ENCODE results near the gene ANKLE2.
"Not testable (repeated sequence)": the region's sequence is repeated elsewhere in the genome, so short reads cannot be mapped to it uniquely, and the experiment has no call there.

The ANKLE2 gene

GRCh38 chr12:132719141-132719953 lies 42.3 kb downstream of the ANKLE2 start:
- no peak for DNase-seq (ENCODE audit: low read depth)

- DNase-seq (ENCODE audit: low read depth), result no peak
Measured at GRCh38 chr12:132718644-132719043, 43.0 kb downstream of the ANKLE2 start.

DNA sequence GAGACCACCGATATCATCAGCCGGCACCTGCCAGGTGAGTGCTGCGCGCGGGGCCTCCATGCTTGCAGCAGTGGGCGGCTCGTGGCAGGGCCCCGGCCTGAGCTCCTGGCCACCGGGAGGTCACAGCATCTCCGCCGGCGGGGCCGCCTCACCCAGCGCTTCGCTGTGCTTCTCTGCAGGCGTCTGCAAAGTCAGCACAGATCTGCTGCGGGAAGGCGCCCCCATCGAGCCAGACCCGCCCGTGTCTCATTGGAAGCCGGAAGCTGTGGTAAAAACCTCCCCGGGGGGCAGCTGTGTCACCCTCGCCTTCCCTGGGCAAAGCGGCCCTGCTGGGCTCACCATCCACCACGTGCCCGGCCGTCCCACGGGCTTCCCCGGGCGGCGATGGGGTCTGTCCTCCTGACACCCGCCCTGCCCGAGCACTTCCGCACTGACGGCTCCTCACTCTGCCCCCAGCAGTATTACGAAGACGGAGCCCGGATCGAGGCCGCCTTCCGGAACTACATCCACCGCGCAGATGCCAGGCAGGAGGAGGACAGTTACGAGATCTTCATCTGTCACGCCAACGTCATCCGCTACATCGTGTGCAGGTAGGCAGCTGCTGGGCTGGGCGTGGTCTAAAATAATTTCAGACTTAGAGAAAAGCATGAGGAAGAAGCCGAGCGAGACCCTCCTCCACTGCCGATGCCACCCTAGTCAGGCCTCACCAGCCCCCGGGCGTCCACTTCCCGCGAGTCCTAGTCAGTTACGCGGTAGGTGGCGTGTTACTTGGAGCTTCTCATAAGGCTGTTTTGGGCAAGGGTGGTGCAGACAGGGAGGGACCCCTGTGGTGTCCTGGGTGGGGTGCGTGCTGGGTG lies 43.9 kb downstream of the ANKLE2 start:
- DNase-seq (ENCODE audit: low read depth), result no peak

- no peak for DNase-seq (ENCODE audit: low read depth)
Measured at GRCh38 chr12:132717011-132717410, 44.6 kb downstream of the ANKLE2 start.

GRCh38 chr12:132716356-132716755 lies 45.3 kb downstream of the ANKLE2 start:
- no peak for DNase-seq (ENCODE audit: low read depth)

DNA sequence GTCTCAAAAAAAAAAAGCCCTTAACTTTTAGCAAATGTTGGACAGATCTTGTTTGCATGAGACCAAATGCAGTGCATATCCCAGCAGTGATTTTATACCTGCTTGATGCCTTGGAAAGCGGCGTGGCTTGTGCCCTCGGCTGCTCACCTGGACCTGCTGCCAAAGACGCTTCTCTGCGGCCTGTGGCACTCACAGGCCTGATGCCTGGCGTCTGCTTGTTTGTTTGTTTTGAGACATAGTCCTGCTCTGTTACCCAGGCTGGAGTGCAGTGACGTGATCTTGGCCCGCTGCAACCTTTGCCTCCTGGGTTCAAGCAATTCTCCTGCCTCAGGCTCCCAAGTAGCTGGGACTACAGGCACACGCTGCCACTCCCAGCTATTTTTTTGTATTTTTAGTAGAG lies 45.8 kb downstream of the ANKLE2 start:
- DNase-seq (ENCODE audit: low read depth), result no peak

DNA sequence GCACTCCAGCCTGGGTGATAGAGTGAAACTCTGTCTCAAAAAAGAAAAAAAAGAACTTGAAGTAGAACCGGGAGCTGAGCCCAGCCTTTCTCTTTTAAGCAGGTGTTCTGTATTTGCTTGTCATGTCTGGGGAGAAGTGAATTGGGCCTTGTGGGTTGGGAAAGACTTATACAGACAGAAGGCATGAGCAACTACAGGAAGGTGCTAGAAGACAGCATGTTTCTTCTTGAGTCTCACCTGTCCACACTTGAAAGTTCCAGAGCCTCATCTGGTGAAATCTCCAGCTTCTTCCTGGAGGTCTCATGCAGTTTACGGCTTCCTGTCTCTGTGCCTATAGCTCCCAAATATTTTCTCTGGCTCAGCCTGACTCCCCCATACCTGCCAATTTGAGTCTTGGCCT lies 48.5 kb downstream of the ANKLE2 start:
- no peak for DNase-seq (ENCODE audit: low read depth)

GRCh38 chr12:132711080-132711843 lies 50.4 kb downstream of the ANKLE2 start:
- DNase-seq (ENCODE audit: low read depth), result no peak

DNA sequence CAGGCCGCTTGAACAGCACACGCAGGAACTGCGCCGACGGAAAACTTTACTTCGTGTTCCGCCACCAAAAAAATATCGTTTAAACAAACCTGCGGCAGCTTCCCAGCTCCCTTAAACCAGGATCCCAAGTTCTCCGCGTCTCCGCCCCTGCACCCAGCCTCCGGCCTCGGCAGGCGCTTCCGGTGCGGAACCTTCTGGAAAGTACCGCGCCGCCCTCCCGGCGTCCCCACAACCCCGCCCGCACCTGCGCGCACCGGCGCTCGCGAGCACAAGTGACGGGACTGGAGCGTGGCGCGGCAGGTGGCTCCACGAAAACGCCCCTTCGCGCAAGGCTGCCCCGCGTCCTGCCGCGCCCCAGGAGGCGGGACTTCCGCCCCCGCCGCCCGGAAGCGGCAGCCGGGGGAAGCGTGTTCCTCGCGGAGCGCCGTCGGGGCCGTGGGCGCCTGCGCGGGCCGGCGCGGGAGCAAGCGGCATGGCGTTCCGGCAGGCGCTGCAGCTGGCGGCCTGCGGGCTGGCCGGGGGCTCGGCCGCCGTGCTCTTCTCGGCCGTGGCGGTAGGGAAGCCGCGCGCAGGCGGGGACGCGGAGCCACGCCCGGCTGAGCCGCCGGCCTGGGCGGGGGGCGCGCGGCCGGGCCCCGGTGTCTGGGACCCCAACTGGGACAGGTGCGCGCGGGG lies 51.1 kb downstream of the ANKLE2 start, which contains the start of gene PGAM5:
Gene PGAM5, plus strand, starts transcription at position 438 of the 675 bp plus-strand sequence. Its CDS starts 35 bp downstream, at position 473.
- DNase-seq (ENCODE audit: low read depth), result peak; percentile 17

DNA sequence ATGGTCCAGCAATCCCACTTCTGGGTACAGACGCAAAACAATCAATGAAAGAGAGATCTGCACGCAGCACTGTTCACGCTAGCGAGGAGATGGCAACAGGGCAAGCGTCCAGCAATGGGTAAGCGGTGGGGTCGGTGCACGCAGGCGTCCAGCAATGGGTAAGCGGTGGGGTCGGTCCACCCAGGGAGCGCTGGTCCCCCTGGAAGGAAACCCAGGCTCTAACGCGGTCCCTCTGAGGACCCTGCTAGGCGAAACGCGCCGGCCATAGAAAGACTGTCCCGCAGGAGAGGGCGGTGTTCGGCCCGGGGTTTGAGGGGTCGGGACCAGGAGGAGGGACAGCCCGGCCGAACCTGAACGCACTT lies 51.6 kb downstream of the ANKLE2 start:
- DNase-seq (ENCODE audit: low read depth), result no peak

- no peak for DNase-seq (ENCODE audit: low read depth)
Measured at GRCh38 chr12:132708150-132708549, 53.5 kb downstream of the ANKLE2 start.

GRCh38 chr12:132707241-132707640 lies 54.4 kb downstream of the ANKLE2 start:
- no peak for DNase-seq (ENCODE audit: low read depth)

DNA sequence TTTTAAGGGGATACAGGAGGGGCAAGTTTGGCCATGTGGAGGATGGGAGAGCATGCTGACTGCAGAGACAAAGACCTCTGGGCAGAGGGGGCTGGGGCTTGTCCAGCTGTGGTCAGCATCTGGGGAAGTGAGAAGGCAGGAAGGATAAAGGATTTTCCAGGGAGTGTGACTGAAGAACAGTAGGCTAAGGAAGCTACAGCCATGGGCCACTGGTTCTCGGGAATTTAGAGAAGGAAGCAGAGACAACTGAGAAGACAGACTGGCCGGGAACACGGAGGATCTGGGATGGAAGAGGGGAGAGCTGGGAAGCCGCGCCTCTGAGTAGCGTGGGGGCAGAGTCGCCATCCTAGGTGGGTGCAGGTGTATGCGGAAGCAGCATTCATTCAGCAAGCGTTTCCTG lies 58.0 kb downstream of the ANKLE2 start:
- no peak for DNase-seq (ENCODE audit: low read depth)

DNA sequence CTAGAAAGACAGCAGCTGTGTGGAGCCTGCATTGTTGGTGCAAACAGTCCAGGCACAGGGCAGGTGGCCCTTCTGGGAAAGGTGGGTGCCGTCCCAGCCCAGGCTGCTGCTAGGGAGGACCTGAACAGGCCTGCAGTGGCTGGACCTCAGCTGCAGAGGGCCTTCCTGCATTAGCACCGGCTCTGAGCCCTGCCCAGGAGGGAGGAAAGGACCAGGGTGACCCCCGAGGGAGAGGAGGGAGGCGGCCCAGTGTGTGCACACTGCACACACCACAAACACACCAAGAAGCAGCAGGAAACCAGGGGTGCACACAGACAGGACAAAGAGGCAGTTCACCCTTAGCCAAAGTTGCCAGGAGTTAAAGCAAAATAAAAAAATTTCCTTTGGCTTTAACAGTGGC lies 59.0 kb downstream of the ANKLE2 start:
- no peak for DNase-seq (ENCODE audit: low read depth)

- no peak for DNase-seq (ENCODE audit: low read depth)
Measured at GRCh38 chr12:132700212-132700822, 61.3 kb downstream of the ANKLE2 start.

- DNase-seq (ENCODE audit: low read depth), result no peak
Measured at GRCh38 chr12:132698341-132698740, 63.3 kb downstream of the ANKLE2 start.

DNA sequence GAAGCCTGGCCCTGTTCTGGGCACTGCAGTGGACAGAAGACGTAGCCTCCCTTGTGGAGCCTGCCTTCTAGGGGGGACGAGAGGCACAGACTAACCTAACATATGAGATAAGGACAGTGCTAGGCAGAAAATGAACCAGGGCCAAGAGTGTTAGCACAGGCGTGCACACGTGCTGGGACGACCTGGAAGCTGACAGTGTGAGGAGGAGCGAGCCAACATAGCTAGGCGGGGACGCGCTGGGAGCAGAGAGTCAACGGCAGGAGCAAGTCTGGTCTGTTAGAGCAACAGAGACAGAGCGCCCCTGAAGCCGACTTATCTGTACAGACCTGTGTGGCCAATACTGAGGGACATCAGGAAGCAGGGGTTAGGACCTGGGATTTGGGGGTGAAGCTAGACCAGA lies 66.2 kb downstream of the ANKLE2 start:
- DNase-seq (ENCODE audit: low read depth), result no peak

DNA sequence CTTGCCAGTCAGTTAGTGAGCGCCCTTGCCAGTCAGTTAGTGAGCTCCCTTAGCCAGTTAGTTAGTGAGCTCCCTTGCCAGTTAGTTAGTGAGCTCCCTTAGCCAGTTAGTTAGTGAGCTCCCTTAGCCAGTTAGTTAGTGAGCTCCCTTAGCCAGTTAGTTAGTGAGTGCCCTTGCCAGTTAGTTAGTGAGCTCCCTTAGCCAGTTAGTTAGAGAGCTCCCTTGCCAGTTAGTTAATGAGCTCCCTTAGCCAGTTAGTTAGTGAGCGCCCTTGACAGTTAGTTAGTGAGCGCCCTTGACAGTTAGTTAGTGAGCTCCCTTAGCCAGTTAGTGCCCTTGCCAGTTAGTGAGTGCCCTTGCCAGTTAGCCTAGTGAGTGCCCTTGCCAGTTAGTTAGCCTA lies 66.7 kb downstream of the ANKLE2 start:
- not testable (repeated sequence) for DNase-seq (ENCODE audit: low read depth)

GRCh38 chr12:132692030-132692429 lies 69.6 kb downstream of the ANKLE2 start:
- DNase-seq (ENCODE audit: low read depth), result not testable (repeated sequence)

DNA sequence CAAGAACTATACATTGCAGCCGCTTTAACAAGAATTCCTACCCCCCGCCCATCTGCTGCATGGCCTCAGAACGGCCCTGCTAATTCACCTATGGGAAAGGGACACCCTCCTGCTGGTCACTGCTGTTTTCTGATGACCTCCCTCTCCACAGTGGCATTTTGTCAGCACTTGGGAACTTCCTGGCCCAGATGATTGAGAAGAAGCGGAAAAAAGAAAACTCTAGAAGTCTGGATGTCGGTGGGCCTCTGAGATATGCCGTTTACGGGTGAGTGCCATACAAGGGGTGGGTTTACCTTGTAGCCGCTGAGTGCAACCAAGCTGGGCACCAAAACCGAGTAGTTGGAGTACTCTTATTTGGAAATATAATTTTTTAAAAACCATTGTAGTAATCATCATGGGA lies 71.5 kb downstream of the ANKLE2 start:
- DNase-seq (ENCODE audit: low read depth), result no peak

DNA sequence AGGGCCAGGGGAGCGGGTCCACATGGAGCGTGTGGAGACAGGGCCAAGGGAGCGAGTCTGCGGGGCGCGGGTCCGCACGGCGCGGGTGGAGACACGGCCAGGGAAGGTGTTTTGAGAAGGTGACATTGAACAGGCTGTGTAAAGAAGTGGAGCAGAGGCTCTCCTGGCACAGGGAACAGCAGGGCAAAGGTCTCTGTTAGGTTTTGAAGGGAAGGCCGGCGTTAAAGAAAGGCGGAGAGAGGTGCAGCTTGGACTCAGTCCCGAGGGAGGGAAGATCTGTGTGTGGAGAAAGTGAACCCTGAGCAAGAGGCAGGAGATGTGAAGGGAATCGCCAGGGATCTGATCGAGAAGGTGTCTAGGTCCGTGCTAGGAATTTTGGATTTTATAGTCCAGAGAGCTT lies 72.4 kb downstream of the ANKLE2 start:
- no peak for DNase-seq (ENCODE audit: low read depth)

All from HS-27A (cell line).